Suppressor macrophage (primary cell): ENCODE results near the gene TMEM101.
"Not testable (repeated sequence)": the region's sequence is repeated elsewhere in the genome, so short reads cannot be mapped to it uniquely, and the experiment has no call there.

Source experiments
- DNase-seq, 4 experiments: peaks; one replicate each; pipeline ENCODE4 v3.0.0-alpha.2; 2020 to 2022

Gene TMEM101

DNA sequence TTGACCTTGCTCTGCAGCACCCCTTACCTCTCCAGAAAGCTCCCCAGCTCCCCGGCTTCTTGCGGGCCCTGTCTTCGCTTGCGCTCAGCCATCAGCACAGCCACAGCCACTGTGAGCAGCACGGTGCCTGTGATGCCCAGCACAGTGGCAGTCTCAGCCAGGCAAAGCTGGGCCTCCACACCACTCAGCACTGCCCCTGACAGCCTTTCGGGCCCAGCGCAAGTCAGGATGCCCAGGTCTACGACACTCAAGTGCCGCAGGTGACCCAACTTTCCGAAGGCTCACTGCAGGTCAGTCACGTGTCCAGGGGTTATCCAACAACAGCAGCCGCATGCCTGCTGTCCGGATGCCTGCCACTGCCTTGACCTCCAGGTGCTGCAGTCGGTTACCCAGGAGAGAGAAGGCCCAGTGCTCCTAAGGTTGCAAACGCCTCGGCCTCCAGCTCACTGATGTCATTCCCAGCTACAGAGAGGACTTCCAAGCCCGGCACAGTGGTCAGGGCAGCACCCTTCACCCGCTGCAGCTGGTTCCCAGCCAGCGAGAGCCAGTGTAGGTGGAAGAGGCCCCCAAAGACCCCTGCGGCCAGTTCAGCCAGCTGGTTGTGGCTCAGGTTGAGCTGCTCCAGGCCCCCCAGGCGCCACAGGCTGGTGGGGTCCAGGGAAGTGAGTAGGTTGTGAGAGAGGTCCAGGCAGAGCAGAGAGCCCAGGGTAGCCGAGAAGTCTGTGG, 8.9 kb upstream of the TMEM101 start:
- DNase-seq = no peak

DNA sequence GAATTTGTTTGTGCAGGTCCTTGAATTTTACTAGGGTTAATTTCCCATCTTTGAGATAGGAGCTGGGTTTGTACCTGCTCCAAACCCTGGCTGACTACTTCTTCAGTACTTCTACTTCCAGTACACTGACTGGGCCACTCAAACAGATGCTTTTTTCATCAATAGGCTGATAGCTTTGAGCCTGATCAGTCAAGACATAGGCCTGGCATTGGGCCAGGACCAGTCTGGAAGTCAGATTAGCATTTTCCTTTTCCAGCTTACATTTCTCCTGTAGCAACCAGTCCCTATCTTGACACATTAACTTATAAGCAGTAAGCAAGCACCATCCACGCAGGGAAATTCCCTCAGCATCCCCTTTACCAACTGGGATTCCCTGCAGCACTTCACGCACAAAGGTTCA, 7.5 kb upstream of the TMEM101 start:
- no peak for DNase-seq

- not testable (repeated sequence) for DNase-seq
Observed at GRCh38 chr17:44021227-44021626, 6.5 kb upstream of the TMEM101 start.

- no peak for DNase-seq
Observed at GRCh38 chr17:44014133-44014436, 678 bp downstream of the TMEM101 start.

DNA sequence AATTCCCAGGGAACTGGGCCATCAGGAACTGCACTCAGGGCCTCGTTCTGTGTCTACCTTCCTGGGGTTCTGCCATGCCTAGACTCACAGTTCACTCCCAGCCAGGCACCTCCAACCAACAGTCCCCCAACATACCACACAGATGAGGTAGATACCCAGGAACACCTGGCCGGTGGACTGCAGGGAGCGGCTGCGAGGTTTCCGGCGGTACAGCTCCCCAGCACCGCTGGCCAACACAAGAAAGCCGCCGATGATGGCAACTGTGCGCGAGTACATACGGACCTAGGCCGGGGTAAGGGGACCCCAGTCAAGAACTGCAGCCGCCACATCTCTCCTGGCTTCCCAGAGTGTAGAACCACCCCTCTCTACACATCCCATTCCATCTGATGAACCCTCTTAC, 1.9 kb downstream of the TMEM101 start:
- no peak for DNase-seq

DNA sequence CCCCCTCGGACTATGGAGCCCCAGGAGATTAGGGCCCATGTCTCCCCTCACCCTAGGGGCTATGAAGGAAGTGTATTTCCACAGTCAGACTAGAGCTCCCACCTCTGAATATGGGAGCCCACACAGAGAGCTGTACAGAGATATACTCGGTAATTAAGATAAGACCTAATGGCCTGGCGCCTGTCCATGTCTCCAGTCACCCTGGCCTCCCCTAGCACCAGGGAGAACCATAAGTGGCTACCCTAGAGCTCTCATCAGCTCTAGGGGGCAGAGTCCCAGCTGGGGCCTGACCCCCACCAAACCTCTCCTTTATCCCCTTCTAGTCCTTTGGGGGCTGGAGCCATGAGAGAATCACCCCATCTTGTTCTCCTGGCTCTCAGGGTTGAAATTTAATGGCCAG, 2.4 kb downstream of the TMEM101 start:
- no peak for DNase-seq

- no peak for DNase-seq
Observed at GRCh38 chr17:44011876-44012275, 2.9 kb downstream of the TMEM101 start.

GRCh38 chr17:44010966-44011647, 3.7 kb downstream of the TMEM101 start:
- DNase-seq = no peak

GRCh38 chr17:44008205-44008909, 6.4 kb downstream of the TMEM101 start:
- DNase-seq = no peak

DNA sequence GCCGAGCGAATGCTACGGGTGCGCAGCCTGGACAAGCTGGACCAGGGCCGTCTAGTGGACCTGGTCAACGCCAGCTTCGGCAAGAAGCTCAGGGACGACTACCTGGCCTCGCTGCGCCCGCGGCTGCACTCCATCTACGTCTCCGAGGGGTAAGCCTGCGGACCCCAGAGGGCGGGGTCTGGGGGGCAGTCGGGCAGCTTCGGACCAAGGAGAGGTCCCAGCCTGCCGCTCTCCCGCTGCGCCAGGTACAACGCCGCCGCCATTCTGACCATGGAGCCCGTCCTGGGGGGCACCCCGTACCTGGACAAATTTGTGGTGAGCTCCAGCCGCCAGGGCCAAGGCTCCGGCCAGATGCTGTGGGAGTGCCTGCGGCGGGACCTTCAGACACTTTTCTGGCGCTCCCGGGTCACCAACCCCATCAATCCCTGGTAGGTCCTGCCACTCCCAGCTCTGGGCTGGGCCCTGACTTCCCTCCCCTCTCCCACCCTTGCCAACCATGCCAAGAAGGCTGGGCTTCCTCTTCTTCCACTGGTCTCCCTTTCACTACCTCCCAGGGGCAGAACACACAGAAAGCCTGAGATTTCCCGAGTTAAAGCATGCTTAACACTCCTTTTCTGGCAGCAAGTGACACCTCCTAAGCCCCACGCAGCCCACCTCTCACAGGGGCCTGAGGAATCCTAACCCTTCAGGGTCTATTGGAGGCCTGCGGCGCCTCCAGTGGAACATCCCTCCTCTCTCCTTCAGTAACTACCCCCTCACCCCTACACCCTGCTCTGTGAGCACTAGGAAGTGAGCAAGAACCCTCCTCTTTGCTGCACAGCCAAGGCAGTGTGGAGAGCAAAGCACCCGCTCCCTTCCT, 7.2 kb downstream of the TMEM101 start:
- DNase-seq = peak; percentile 52 to 76 (median 68)

- DNase-seq = peak; percentile 98 to 99 (median 98)
Observed at GRCh38 chr17:44006598-44007345, 8.0 kb downstream of the TMEM101 start.

GRCh38 chr17:44006272-44006597, 8.5 kb downstream of the TMEM101 start:
- DNase-seq = peak in 1 of 4 experiments; percentile 6

DNA sequence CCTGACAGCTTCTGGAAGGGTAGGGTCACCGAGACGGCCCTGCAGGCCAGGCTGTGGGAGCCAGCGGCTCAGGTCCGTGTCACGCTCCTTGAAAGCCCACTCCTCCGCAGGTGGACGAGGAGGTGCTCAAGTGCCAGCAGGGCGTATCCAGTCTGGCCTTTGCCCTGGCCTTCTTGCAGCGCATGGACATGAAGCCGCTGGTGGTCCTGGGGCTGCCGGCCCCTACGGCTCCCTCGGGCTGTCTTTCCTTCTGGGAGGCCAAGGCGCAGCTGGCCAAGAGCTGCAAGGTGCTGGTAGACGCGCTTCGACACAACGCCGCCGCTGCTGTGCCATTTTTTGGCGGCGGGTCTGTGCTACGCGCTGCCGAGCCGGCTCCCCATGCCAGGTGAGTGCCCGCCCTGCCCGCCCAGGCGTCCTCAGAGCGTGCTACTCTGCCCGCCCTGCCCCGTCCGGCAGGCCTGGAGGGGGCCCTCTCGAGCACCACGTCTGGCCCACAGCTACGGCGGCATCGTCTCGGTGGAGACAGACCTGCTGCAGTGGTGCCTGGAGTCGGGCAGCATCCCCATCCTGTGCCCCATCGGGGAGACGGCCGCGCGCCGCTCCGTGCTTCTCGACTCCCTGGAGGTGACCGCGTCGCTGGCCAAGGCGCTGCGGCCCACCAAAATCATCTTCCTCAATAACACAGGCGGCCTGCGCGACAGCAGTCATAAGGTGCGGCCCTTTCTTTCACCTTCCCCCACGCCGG, 9.1 kb downstream of the TMEM101 start:
- peak in 2 of 4 experiments; percentile 24 to 35 for DNase-seq

- peak in 2 of 4 experiments; percentile 13 to 29 for DNase-seq
Observed at GRCh38 chr17:44004761-44005526, 9.8 kb downstream of the TMEM101 start.

- peak in 2 of 4 experiments; percentile 13 for DNase-seq
Observed at GRCh38 chr17:44004077-44004760, 10.5 kb downstream of the TMEM101 start, which contains the start of gene NAGS. Gene NAGS, plus strand, starts transcription at chr17:44004622. Its CDS starts 42 bp downstream, at chr17:44004664.

GRCh38 chr17:44002141-44002848, 12.5 kb downstream of the TMEM101 start:
- peak in 3 of 4 experiments; percentile 20 to 50 (median 28) for DNase-seq

- DNase-seq = no peak
Observed at GRCh38 chr17:44001461-44001920, 13.3 kb downstream of the TMEM101 start.

GRCh38 chr17:44000871-44001460, 13.8 kb downstream of the TMEM101 start:
- DNase-seq = no peak
